ENCODE measurements around the gene MUC21.
"Not testable (repeated sequence)": the region's sequence is repeated elsewhere in the genome, so short reads cannot be mapped to it uniquely, and the experiment has no call there.

The MUC21 gene

DNA sequence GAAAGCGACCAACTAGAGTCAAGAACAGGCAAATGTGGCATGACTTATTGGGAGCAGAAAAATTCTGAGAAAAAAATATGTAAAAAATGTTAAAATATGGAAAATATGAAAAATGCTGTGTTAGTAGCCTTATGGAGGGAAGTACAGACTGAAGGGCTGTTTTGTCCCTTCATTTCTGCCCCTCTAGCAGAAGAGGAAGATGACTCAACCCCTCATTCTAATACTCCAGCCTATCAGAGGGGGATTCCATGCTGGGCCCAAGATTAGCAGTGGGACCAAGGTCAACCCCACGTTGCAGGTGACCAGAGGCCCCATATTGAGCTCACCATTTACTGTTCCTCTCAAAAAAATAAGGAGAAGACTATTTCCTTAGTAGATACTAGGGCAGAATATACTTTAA is 8.4 kb downstream of the MUC21 start:
- DNase-seq, result no peak
- in situ Hi-C loops (cut with HindIII; ENCODE audit: low pct_ligation_motif_present, low sequenced_read_pairs), result no loop called here
- TF ChIP-seq, protein P1, sequence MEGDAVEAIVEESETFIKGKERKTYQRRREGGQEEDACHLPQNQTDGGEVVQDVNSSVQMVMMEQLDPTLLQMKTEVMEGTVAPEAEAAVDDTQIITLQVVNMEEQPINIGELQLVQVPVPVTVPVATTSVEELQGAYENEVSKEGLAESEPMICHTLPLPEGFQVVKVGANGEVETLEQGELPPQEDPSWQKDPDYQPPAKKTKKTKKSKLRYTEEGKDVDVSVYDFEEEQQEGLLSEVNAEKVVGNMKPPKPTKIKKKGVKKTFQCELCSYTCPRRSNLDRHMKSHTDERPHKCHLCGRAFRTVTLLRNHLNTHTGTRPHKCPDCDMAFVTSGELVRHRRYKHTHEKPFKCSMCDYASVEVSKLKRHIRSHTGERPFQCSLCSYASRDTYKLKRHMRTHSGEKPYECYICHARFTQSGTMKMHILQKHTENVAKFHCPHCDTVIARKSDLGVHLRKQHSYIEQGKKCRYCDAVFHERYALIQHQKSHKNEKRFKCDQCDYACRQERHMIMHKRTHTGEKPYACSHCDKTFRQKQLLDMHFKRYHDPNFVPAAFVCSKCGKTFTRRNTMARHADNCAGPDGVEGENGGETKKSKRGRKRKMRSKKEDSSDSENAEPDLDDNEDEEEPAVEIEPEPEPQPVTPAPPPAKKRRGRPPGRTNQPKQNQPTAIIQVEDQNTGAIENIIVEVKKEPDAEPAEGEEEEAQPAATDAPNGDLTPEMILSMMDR (IDR thresholded peaks at IDR 0.05; ENCODE audit: low read depth, low read length, missing control alignments), result no peak

DNA sequence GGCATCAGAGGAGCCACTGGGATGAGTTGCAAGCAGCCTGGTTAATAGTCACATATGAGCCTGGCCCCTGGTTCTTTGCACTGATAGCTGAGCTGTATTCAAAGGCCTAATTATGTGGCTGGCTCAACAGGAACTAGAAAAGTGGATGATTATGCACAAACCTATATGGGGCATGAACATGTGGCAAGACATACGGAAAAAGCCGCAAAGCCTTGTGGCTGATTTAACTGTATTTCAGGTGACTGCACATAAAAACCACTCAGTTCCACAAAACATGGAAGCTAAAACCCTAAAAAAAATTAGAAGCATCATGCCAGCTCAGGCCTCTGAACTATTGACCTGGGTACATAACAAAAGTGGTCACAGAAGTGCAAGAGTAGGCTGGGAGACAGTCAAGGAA is 13.8 kb downstream of the MUC21 start:
- TF ChIP-seq, protein P1 (IDR thresholded peaks at IDR 0.05; ENCODE audit: low read depth, low read length, missing control alignments), result no peak

More for the DNA sequence above, 8.4 kb downstream of the MUC21 start:
- no peak overlapping the region for H3K27ac ChIP-seq
- H3K36me3 ChIP-seq (replicated peaks), result no peaks in the 10 kb centered on the region
- H3K4me3 ChIP-seq (ENCODE audit: low read depth, low read length), result no peak overlapping the region
- H3K27me3 ChIP-seq (replicated peaks), result no peaks in the 10 kb centered on the region

DNA sequence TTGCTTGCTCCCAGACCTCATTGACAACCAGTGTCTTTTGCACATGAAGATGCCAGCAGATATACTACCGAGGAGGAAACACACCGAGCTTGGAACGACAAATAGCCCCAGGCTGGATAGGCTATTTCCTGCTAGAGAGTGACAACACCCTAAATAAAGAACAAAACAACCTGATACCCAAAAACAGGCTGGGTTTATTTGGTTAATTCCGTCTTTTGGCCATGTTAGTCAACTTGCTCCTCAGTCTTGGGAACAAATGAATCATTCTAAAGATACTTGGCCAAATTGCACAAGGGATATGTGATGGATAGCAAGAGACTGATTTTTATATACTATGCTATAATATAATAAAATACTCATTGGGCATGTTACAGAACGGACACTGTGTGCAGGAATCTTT is 15.3 kb downstream of the MUC21 start:
- no peak overlapping the region for H3K4me3 ChIP-seq (ENCODE audit: low read depth, low read length)
- in situ Hi-C loops (cut with HindIII; ENCODE audit: low pct_ligation_motif_present, low sequenced_read_pairs), result no loop called here
- DNase-seq, result no peak
- no peak overlapping the region for H3K27ac ChIP-seq
- H3K27me3 ChIP-seq (replicated peaks), result no peaks in the 10 kb centered on the region
- no peaks in the 10 kb centered on the region for H3K36me3 ChIP-seq (replicated peaks)
- TF ChIP-seq, protein P1 (IDR thresholded peaks at IDR 0.05; ENCODE audit: low read depth, low read length, missing control alignments), result no peak

More for the DNA sequence above, 13.8 kb downstream of the MUC21 start:
- Histone ChIP-seq H3K27ac (no peak overlapping the region), H3K27me3 (replicated peaks) (no peaks in the 10 kb centered on the region), H3K4me3 (ENCODE audit: low read depth, low read length) (no peak overlapping the region), H3K36me3 (replicated peaks) (no peaks in the 10 kb centered on the region)
- in situ Hi-C loops (cut with HindIII; ENCODE audit: low pct_ligation_motif_present, low sequenced_read_pairs), result no loop called here
- no peak for DNase-seq

DNA sequence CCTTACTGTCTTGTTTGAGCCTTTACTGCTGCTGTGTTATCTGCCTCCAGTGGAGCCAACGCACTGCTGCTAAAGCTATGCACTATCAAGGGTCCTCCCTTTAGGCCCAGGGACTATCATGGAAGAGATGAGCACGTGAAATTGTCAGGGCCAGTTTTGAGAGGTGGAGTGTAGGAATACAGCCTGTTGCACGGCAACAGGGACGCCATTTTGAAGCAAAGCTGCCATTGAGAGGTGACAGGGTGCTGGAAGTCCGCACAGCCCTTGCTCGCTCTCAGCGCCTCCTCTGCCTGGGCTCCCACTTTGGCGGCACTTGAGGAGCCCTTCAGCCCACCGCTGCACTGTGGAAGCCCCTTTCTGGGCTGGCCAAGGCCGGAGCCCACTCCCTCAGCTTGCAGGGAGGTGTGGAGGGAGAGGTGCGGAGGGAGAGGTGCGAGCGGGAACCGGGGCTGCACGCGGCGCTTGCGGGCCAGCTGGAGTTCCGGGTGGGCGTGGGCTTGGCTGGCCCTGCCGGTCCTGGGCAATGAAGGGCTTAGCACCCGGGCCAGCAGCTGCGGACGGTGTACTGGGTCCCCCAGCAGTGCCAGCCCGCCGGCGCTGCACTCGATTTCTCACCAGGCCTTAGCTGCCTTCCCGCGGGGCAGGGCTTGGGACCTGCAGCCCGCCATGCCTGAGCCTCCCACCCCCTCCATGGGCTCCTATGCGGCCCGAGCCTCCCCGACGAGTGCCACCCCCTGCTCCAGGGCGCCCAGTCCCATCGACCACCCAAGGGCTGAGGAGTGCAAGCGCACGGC is 16.7 kb downstream of the MUC21 start:
- H3K27ac ChIP-seq; in situ Hi-C loops (cut with HindIII; ENCODE audit: low pct_ligation_motif_present, low sequenced_read_pairs); H3K4me3 ChIP-seq (ENCODE audit: low read depth, low read length); H3K36me3 ChIP-seq (replicated peaks); H3K27me3 ChIP-seq (replicated peaks); DNase-seq: not testable (repeated sequence)

DNA sequence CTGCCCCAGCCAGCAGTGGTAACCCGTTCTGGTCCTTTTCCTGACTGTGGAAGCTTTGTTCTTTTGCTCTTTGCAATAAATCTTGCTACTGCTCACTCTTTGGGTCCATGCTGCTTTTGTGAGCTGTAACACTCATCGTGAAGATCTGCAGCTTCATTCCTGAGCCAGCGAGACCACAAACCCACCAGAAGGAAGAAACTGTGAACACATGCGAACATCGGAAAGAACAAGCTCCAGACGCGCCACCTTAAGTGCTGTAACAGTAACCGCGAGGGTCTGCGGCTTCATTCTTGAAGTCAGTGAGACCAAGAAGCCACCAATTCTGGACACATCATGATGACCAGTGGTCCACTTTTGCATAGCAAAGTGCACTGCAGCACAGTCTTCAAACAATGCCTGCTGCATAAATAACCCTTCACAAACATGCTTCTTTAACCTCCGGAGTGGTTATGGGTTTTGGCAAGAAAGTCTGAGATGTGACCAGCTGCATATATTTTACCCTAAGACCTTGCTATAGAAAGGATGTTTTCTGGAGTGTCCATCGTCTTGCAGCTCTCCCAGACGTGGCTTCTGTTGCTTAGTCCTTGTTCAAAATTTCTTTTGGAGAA is 17.9 kb downstream of the MUC21 start:
- TF ChIP-seq, protein P1 (IDR thresholded peaks at IDR 0.05; ENCODE audit: low read depth, low read length, missing control alignments), result no peak
- Histone ChIP-seq H3K36me3 (replicated peaks) (no peaks in the 10 kb centered on the region), H3K27me3 (replicated peaks) (no peaks in the 10 kb centered on the region), H3K27ac (no peak overlapping the region), H3K4me3 (ENCODE audit: low read depth, low read length) (no peak overlapping the region)
- DNase-seq, result no peak
- in situ Hi-C loops (cut with HindIII; ENCODE audit: low pct_ligation_motif_present, low sequenced_read_pairs), result no loop called here

DNA sequence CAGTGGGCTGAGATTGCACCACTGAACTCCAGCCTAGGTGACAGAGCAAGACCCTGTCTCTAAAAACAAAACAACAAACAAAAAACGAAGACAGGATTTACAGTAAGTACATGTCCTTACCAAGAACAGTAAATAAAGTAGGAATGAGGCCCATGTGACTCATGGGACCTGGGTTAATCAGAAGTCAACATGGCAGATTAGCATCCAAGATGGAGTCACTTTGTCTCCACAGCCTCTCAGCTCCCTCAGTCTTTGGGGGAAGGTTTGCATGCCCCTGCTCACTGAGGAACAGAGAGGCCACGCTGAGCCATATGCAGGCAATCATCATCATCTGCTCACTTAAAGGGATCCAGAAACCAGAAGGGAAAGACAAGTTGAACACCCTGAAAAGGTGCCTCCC is 19.0 kb downstream of the MUC21 start:
- Histone ChIP-seq H3K27me3 (replicated peaks) (no peaks in the 10 kb centered on the region), H3K36me3 (replicated peaks) (no peaks in the 10 kb centered on the region), H3K4me3 (ENCODE audit: low read depth, low read length) (no peak overlapping the region), H3K27ac (no peak overlapping the region)
- in situ Hi-C loops (cut with HindIII; ENCODE audit: low pct_ligation_motif_present, low sequenced_read_pairs), result no loop called here
- TF ChIP-seq, protein P1 (IDR thresholded peaks at IDR 0.05; ENCODE audit: low read depth, low read length, missing control alignments), result no peak
- no peak for DNase-seq
